Astrocyte (in vitro differentiated cells and primary cell): ENCODE results near the gene PLEKHG4B. TPM values are rescaled to one million over a fixed set of nuclear protein-coding genes. Genes with fewer than 3 reads are reported as not detected.

Source experiments
- DNase-seq: peaks from one replicate; pipeline ENCODE4 v3.0.0-alpha.2; 2010; ENCODE audit warnings: low read depth
- FAIRE-seq: peaks from 2 replicates; lab custom pipeline; 2011; peaks lifted over from hg19 to GRCh38; lab: Jason Lieb, UNC
- H2AFZ ChIP-seq: 2 replicates; pipeline ENCODE4 v1.6.0; 2012; ENCODE audit warnings: low read depth, low read length, inconsistent platforms
- H3K27ac ChIP-seq: 2 replicates; pipeline ENCODE4 v1.5.1; 2011; ENCODE audit warnings: low read depth, low read length, inconsistent platforms
- H3K27me3 ChIP-seq: 2 replicates; pipeline ENCODE4 v1.6.0; 2011; ENCODE audit warnings: low read length, inconsistent platforms; ENCODE audit not compliant: insufficient read depth
- H3K36me3 ChIP-seq: 2 replicates; pipeline ENCODE4 v1.5.1; 2011; ENCODE audit warnings: low read length, inconsistent platforms; ENCODE audit not compliant: insufficient read depth
- H3K4me1 ChIP-seq: 2 replicates; pipeline ENCODE4 v1.5.1; 2011; ENCODE audit warnings: low read length, inconsistent platforms; ENCODE audit not compliant: insufficient read depth
- H3K4me2 ChIP-seq: 2 replicates; pipeline ENCODE4 v1.6.0; 2012; ENCODE audit warnings: low read length, inconsistent platforms
- H3K4me3 ChIP-seq: 2 replicates; pipeline ENCODE4 v1.5.1; 2011; ENCODE audit warnings: low read depth, mild to moderate bottlenecking, low read length, inconsistent platforms; ENCODE audit not compliant: insufficient read depth
- H3K79me2 ChIP-seq: 2 replicates; pipeline ENCODE4 v1.6.0; 2012; ENCODE audit warnings: mild to moderate bottlenecking, low read length, inconsistent platforms; ENCODE audit not compliant: insufficient read depth
- H3K9ac ChIP-seq: 2 replicates; pipeline ENCODE4 v1.6.0; 2012; ENCODE audit warnings: mild to moderate bottlenecking, low read length, inconsistent platforms
- H3K9me3 ChIP-seq: 2 replicates; pipeline ENCODE4 v1.5.1; 2012; ENCODE audit warnings: low read depth, mild to moderate bottlenecking, low read length, inconsistent platforms; ENCODE audit not compliant: insufficient read depth
- H4K20me1 ChIP-seq: 2 replicates; pipeline ENCODE4 v1.6.0; 2012; ENCODE audit warnings: low read length, inconsistent platforms; ENCODE audit not compliant: insufficient read depth
- H3K27ac Mint-ChIP-seq: one replicate; pipeline ENCODE4 v1.8.0; 2021; ENCODE audit warnings: mild to moderate bottlenecking, mixed read lengths; ENCODE audit not compliant: unreplicated experiment
- H3K27me3 Mint-ChIP-seq: one replicate; pipeline ENCODE4 v1.8.0; 2021; ENCODE audit warnings: low read depth, mixed read lengths; ENCODE audit not compliant: unreplicated experiment
- H3K36me3 Mint-ChIP-seq: one replicate; pipeline ENCODE4 v1.8.0; 2021; ENCODE audit warnings: low read depth, mixed read lengths; ENCODE audit not compliant: unreplicated experiment
- H3K4me1 Mint-ChIP-seq: one replicate; pipeline ENCODE4 v1.8.0; 2021; ENCODE audit warnings: low read depth, mixed read lengths; ENCODE audit not compliant: unreplicated experiment
- H3K4me3 Mint-ChIP-seq: one replicate; pipeline ENCODE4 v1.8.0; 2021; ENCODE audit warnings: mild to moderate bottlenecking, moderate library complexity, mixed read lengths; ENCODE audit not compliant: unreplicated experiment
- H3K9me3 Mint-ChIP-seq: one replicate; pipeline ENCODE4 v1.8.0; 2021; ENCODE audit warnings: mild to moderate bottlenecking, mixed read lengths; ENCODE audit not compliant: unreplicated experiment
- EZH2 ChIP-seq: IDR thresholded peaks from 2 replicates; pipeline ENCODE4 v1.6.1; 2012; ENCODE audit warnings: mild to moderate bottlenecking, low read length, inconsistent platforms; ENCODE audit not compliant: insufficient read depth
- total RNA-seq: library from RNA; stranded (reverse); gene quantifications from 2 replicates; pipeline ENCODE4 v1.2.1, GENCODE V29; 2021
- TF ChIP-seq, protein P1 (sequence below): IDR thresholded peaks from 2 replicates; pipeline ENCODE4 v1.5.1; 2011; ENCODE audit warnings: low read depth, mild to moderate bottlenecking, inconsistent platforms, low read length, moderate library complexity; ENCODE audit not compliant: insufficient read depth

The PLEKHG4B gene
- total RNA-seq, 1 donor from 2014 or later = 8.1 TPM

DNA sequence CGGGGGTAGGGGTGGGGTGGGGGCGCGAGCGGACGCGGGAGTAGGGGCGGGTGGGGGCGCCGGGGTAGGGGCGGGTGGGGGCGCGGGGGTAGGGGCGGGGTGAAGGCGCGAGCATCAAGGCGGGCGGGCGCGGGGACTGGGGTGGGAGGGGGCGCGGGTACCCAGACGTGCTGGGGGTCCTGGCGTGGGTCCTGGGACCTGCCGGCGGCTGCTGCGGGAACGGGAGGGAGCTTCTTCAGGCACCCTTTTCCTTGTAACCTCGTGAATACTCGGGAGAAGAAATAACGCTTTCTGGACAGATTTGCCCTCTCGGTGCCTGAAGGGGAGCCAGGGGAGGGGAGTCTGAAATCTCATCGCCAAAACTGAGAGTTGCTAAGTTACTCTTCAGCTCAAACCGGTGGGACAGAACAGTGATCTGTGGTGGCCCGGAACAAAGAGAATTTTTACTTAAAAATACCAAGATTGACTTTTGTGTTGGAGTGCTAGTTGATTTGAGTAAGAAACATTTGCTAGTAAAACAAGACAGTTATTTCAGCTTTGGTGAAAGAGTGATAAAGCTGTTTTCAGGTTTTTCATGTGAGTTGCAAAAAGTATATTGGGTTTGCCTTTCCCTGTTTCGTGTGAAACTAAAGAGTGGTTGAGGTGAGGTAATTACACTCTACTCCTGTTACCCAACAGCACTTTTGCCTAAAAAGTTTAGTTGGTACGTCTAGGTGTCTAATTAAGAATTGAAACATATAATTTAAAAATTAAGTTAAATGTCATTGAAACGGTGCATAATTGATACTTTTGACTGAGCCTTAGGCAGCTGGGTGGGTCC, 643 bp downstream of the PLEKHG4B start:
- H3K27me3 Mint-ChIP-seq = peaks cover 44% of the 10 kb centered on the region
- TF ChIP-seq EZH2 = no peak
- TF ChIP-seq, protein P1, sequence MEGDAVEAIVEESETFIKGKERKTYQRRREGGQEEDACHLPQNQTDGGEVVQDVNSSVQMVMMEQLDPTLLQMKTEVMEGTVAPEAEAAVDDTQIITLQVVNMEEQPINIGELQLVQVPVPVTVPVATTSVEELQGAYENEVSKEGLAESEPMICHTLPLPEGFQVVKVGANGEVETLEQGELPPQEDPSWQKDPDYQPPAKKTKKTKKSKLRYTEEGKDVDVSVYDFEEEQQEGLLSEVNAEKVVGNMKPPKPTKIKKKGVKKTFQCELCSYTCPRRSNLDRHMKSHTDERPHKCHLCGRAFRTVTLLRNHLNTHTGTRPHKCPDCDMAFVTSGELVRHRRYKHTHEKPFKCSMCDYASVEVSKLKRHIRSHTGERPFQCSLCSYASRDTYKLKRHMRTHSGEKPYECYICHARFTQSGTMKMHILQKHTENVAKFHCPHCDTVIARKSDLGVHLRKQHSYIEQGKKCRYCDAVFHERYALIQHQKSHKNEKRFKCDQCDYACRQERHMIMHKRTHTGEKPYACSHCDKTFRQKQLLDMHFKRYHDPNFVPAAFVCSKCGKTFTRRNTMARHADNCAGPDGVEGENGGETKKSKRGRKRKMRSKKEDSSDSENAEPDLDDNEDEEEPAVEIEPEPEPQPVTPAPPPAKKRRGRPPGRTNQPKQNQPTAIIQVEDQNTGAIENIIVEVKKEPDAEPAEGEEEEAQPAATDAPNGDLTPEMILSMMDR = no peak
- H3K36me3 ChIP-seq = no peaks in the 10 kb centered on the region
- H3K27ac Mint-ChIP-seq = peak overlapping the region; percentile 34
- no peaks in the 10 kb centered on the region for H3K9me3 Mint-ChIP-seq
- H3K9me3 ChIP-seq = no peaks in the 10 kb centered on the region
- H3K9ac ChIP-seq = peak overlapping the region; percentile 77
- H3K4me1 ChIP-seq = peaks cover 8% of the 10 kb centered on the region
- peaks cover 2% of the 10 kb centered on the region for H3K4me1 Mint-ChIP-seq
- H3K27me3 ChIP-seq = peaks cover 4% of the 10 kb centered on the region
- DNase-seq (no peak), FAIRE-seq (no peak)
- H3K4me2 ChIP-seq = peak overlapping the region; percentile 84
- peak overlapping the region; percentile 47 for H3K4me3 ChIP-seq
- no peak overlapping the region for H2AFZ ChIP-seq
- H4K20me1 ChIP-seq = peaks cover 23% of the 10 kb centered on the region
- peaks cover 25% of the 10 kb centered on the region for H3K79me2 ChIP-seq
- peaks cover 4% of the 10 kb centered on the region for H3K36me3 Mint-ChIP-seq
- peak overlapping the region; percentile 84 for H3K4me3 Mint-ChIP-seq
- no peak overlapping the region for H3K27ac ChIP-seq

DNA sequence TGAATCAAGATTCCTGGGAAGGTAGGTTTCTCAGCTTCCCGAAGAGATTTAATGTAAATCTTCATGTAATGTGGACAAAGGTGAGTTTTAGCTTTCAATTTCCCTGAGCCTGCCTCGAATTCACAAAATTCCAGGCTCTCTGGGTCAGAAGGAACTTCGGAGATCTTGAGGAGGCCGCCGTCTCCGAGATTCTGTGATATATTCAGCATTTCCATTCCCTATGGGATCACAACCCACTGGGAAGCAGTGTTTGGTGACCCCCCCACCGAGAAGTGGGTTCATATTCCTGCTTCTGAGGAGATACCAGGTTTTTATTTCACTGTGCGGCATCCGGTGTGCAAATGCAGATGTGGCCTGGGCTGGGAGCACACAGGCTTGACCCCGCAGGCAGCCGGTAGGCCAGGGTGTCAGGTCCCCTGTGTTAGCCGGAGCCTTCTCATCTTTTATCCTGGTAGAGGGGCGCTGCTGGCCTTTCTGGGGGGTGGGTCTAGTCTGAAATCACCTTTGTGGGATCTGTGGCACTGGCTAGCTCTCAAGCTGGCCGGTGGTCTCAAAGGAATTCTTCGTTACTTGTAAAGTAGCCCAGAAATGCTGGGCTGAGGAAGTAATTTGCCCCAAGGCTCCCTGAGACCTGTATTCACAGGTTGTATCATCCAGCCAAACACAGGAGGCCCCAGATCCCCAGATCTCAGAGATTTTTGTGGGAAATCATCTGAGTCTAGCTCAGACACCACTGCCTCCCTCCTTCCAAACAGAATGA, 1.4 kb downstream of the PLEKHG4B start:
- Histone ChIP-seq H3K9me3 (no peaks in the 10 kb centered on the region), H3K4me2 (peak overlapping the region; percentile 84), H3K4me1 (peaks cover 8% of the 10 kb centered on the region), H4K20me1 (peaks cover 23% of the 10 kb centered on the region), H3K4me3 (peak overlapping the region; percentile 47), H3K79me2 (peaks cover 31% of the 10 kb centered on the region), H3K27me3 (peaks cover 2% of the 10 kb centered on the region), H2AFZ (no peak overlapping the region), H3K9ac (no peak overlapping the region), H3K36me3 (no peaks in the 10 kb centered on the region), H3K27ac (no peak overlapping the region)
- no peak for DNase-seq
- H3K27ac Mint-ChIP-seq = no peak overlapping the region
- H3K9me3 Mint-ChIP-seq = no peaks in the 10 kb centered on the region
- H3K4me3 Mint-ChIP-seq = peak overlapping the region; percentile 84
- TF ChIP-seq EZH2 = no peak
- TF ChIP-seq, protein P1 = no peak
- H3K4me1 Mint-ChIP-seq = peaks cover 2% of the 10 kb centered on the region
- peaks cover 4% of the 10 kb centered on the region for H3K36me3 Mint-ChIP-seq
- FAIRE-seq = no peak
- peaks cover 37% of the 10 kb centered on the region for H3K27me3 Mint-ChIP-seq
